ENCODE measurements around the gene PTPRT.

Gene PTPRT

DNA sequence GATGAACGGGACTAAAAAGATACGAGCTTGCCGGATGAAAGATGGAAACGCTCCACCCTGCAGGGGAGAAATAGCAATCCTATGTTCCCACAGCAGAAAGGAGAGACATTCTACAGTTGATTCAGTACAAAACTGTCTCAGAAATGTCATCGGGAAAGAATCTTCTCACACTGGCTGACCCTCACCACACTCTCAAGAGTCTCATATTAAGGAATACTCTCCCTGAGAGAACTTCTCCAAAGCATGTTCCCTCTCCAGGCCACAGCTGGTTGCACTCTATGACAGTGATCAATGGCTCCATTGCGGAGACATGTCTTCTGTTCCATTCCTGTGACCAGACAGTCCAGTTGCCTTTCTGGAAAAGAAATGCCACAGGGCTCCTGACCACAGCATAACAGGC, 813.6 kb downstream of the PTPRT start:
- DNase-seq (ENCODE audit: low read depth): no peak

DNA sequence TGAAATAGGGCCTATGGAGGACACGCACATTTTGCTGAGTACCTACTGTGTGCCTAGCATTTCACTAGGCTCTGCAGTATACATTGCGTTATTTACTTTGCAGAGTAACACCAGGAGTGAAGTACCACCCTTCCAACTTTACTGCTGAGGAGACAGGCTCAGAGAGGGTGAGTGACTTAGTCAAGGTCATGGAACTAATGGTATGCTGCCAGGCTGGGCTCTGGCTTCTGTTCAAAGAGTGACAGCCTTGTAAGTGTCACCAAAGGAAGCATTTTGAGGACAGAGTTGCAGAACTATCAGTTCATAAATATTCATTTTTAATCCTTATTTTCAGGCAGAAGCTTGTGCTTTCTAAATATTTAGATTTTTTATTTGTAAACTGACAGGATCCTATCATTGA, 816.7 kb downstream of the PTPRT start:
- no peak for DNase-seq (ENCODE audit: low read depth)

DNA sequence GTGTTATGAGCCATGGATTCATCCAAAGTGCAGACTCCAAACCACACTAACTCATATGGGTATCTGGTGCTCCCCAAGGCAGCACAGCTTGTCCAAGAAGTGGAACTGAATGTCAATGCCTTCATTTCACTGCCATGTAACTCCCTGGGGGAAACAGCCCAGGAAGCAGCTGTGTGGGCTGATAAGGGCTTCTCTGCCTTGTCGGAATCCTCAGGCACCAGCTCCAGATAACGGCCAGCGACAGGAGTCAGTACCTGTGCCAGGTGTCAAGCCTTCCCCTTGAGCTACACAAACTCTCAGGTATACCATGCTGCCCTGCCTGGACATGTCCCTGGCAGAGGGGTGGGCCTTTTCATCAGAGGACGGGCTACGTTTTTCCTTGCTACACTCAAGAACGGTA, 819.6 kb downstream of the PTPRT start:
- no peak for DNase-seq (ENCODE audit: low read depth)

DNA sequence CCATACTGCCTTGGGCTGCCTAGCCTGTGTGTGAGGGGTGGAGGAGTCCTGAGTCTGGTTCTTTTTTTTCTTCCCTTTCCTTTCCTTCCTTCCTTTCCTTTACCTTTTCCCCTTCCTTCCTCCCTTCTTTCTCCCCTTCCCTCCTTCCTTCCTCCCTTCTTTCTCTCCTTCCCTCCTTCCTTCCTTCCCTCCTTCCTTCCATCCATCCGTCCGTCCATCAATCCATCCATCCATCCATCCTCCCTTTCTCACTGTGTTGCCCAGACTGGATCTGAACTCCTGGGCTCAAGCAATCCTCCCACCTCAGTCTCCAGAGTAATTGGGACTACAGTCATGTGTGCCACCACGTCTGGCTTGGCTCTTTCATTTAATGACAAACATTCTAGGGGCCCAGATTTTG, 820.8 kb downstream of the PTPRT start:
- no peak for DNase-seq (ENCODE audit: low read depth)

DNA sequence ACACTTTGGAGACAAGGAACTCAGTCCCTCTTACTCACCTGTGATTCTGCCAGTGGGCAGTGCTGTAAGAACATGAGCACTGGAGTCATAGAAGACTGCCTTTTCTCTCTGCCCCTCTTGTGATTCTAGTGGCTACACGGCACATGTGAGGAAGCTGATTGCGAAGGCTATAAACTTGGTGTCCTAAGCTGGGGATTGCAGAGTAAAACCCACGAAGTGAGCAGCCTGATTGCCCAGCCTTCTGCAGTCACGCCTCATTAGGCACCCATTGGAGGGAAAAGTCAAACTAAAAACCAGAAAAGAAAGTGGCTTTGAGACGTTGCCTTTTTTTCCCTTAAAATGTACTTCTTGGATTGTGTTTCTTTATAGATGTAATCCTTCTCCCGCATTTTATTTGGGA, 823.1 kb downstream of the PTPRT start:
- no peak for DNase-seq (ENCODE audit: low read depth)

DNA sequence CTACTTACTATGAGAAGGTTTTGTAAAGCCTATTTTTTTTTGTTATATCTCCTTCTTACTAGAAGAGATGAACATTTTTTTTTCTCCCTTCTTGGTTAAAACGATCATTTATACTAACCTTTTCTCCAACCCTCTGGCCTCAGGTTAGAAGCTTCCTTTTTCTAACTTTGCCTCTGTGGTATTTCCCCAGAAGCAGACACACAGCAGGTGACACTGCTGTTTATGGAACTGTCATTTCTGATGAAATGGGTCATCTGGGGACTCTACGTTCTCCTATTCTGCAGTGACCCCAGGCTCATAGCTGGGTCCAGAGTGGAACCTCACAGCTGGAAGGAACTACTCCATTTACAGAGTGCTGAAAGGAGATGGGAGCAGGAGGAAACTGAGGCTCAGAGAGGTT, 825.3 kb downstream of the PTPRT start:
- DNase-seq (ENCODE audit: low read depth): no peak

DNA sequence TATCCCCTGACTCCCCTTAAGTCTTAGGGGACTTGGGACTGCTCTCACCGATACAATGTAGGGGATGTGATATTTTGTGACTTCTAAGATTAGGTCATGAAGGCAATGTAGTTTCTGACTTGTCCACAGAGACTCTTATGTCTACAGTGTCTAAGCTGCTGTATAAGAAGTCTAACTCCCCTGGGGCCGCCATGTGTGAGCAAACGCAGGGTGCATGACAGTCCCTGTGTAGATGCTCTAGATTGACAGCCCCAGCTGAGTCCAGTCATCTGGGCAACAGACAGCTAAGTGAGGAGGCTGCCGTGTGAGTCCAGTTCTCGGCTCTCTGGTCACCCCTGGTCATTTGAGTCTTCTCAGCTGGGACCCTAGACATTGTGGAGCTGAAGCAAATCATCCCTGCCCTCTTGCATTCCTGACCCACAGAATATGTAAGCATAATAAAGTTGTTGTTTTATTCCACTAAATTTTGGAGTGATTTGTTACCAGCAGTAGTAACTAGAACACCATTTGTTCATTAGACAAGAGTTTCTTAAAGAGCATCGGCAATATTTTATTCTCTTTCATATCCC, 828.2 kb downstream of the PTPRT start:
- no peak for DNase-seq (ENCODE audit: low read depth)

DNA sequence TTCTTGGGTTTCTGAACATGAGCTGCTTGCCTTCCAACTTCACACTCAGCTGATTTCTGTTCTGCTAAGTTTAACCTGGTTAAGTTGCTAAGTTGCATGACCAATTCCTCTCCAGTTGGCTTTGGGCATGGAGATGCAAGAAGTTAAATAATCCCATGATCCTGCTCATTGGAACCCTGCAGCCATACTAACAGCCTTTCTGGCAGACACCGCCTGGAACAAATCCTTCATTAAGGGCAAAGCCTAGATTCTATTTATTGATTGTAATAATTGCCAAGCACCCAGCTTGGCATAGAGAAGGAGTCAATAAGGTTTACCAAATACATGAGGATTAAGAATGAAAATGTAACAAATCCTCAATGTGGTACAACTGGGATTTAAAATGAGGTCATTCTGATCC, 829.1 kb downstream of the PTPRT start:
- DNase-seq (ENCODE audit: low read depth): no peak

DNA sequence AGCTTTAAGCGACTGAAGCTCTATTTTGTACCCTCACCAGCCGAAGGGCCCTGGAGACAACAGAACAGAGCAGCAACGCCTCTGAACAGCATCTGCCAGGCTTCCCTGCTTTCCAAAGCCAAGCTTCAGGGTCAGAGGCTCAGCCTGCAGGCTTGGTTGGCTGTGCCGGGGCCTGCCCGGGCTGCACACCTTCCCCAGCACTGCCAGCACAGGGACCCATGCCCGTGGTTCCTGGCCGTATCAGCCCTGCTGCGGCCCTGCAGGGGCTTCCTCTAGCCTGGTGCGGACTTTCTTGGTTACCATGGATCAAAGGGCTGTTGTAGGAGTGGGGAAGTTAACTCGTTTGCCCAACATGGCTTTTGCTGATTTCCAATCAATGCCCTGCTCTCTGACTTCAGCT, 830.1 kb downstream of the PTPRT start:
- DNase-seq (ENCODE audit: low read depth): no peak

DNA sequence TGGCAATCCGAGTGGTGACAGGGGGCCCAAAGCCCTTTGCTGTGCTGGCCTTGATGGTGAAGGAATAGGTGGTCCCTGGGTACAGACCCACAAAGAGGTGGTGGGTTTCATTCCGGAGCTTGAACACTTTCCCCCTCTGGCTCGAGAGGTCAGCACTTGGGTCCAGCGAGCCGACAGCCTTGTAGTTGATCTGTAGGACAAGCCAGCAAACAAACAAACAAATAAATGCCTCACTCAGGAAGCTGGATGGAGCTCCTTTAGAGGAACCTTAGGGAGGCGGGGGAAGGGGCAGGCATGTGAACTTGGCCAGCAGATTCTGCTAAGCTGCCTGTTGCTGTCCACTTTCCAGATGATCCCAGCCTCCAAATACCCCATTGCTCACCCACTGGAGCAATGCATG, 837.6 kb downstream of the PTPRT start:
- no peak for DNase-seq (ENCODE audit: low read depth)

DNA sequence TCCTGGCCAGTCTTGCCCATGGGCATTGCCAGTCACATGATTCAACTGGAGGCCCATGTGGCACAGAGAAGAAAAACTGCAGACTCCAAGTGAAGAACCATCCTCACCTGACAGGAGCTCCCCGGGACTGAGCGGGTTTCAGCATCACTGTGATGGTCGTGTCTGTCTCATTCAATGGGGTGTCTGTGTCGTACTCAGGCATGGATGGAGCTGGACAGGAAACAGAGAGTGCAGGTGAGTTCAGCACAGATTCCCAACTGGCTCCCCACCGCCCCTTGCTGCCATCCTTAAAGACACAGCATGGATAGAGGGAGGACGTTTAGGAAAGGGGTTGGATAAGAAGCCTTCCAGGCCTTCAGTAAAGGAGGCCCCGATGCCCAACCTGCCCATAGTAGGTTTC, 839.2 kb downstream of the PTPRT start:
- no peak for DNase-seq (ENCODE audit: low read depth)

DNA sequence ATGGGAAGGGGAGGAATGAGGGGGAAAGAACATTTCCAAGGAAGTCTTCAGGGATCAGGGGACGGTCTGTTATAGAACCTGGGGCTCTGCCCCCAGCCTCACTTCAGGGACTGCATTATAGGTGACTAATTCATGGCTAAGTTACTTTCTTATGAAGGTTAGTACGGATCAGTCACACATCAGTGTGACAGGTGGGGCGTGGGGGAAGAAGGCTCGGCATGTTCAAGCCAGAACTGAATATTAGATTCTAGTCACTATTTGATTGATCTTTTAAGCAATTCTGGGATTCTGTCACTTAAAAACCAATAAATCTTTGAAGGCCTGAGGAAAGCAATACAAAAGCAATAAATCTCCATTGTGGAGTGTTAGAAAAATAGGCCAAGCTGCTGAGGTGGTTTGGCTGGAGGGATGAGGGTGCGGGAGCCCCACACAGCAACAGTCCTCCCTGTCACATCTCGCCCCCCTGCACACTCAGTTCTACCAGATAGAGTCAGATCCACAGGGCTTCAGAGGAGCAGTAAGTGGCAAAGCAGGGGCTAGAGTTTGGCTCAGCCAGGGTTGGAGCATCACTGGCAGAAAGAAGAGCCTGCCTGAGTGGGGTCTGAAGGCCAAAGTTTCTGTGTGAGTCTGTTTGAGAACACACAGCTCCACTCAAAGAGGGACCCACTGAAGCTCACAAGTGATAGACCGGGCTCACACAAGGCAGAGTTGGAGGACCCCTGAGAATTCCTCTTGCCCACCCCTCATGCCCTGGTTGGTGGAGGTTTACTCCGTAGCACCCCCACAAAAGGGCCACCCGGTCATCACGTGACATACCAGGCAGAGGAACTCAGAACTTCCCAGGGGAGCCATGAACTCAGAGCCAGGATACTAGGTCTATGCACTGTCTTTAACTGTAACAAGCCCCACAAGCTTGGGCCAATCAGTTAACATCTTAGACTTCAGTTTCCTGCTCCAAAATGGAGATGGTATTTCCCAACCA, 843.2 kb downstream of the PTPRT start:
- no peak for DNase-seq (ENCODE audit: low read depth)

DNA sequence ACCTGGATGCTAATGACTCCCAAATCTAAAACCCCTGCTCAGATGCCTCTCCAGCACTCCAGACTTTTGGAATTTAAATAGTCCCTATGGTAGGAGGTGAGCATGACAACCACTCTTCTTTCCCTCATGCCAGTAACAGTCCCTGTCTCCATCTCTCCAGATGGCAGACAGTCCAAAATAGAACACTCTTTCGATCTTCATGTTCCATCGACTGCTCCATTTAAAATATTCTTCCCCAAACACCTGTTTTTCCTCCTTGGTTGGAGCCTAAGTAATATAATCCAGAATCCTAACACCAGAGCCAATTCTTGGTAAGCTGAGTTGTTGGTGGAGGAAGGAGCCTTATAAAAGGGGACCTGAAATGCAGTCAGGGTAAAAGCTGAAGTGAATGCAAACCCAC, 848.1 kb downstream of the PTPRT start:
- DNase-seq (ENCODE audit: low read depth): no peak

DNA sequence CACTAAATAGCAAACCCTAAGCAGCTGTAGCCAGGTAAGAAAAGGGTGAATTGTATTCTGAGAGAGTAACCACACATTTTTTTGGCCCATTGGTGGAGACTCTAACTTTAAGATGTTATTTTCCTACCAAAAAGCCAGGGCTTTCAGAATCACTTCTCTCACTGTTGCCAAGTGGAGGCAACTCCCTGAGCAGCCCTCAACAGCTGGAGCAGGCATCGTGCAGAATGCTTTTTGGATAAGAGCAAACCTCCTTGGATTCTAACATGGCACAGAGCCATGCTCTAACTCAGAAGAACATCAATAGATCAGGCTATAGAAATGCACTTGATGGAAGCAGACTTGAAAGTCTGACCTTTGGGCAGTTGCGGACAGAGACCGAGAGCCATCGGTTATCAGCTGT, 849.3 kb downstream of the PTPRT start:
- no peak for DNase-seq (ENCODE audit: low read depth)

DNA sequence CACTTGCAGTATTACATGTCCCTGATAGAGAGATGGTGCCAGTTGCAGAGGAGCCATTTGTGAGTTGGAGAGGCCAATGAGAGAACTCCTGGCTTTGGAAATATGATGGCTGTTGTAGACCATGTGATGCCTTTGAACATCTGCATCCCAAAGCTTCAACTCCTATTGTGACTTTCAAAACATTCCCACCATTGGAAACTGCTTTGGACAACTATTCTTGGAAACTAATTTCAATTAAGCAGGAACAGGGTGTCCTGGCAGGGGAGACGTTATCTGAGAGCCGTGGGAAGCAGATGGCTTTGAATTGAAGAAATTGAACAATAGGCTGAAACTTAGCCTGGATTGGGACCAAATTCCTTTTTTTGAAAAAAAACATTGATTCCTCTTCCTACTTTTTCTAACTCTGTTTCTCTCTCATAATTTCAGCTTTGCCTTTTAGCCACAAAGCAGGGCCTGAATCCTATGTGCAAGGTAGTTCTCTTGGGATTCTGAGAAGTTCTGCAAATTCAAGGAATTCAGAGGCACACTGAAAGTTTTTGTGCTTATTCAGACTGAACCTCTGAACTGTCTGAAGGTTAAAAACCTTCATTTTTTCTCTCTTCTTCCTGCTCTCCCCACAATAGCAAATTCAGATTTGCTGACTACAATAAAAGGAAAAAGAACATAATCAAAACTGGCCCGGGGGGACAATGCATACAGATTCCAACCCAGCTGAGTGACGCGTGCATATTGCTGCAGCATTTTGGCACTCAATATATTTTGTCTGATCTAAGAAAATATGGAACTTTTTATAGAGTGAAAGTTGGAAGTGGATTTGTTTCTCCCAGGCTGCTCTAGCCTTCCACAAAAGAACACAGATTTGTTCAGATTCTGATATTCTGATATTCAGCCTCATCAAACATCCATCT, 851.2 kb downstream of the PTPRT start:
- no peak for DNase-seq (ENCODE audit: low read depth)

DNA sequence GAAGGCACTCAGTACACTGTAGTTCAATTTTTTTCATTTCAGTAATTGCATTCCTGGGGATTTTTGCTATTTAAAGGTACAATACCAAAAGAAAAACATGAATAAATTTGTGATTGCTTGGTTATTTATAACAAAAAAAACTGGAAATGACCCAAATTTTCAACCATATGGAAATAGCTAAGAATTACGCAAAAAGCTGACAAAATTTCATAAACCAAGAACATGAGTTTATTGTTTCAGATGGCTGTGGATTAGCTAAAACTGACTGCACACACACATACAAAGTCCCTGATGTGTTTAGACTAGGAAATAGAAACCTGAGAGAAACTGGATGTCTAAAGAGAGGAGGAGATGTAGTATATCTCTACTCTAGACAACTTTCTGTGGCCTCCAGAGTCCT, 853.1 kb downstream of the PTPRT start:
- DNase-seq (ENCODE audit: low read depth): no peak

DNA sequence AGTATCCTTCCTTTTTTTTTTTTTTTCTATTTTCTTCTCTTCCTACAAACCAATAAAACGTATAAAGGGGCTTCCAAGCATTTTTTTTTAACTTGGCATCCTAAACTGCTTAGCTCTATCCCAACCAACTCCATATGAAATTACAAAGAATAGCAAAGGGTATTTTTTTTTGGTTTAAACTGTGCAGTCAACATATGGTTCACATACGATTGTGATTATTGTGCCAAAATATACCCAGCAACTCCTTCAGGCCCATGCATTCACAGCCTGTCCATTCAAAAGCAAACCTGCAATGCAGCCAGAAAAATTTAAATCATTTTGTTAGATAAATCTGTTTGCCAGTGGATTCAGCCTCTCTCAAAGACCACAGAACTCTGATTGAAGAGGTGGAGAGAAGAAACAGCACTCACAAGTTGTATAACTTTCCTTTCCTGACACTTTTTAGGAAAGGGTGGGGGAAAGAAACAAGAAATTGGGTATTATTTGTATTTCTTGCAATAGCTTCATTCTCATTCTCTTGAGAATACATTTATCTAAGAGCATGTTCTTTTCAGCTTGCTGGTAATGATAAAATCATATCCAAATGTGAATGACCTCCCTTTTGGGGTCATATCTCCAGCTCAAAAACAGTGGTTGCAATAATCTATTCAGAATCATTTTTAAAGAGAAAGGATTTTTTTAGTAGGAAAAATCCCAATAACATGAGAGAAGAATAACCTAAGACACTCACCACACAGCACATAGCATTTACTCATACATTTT, 870.3 kb downstream of the PTPRT start:
- no peak for DNase-seq (ENCODE audit: low read depth)

DNA sequence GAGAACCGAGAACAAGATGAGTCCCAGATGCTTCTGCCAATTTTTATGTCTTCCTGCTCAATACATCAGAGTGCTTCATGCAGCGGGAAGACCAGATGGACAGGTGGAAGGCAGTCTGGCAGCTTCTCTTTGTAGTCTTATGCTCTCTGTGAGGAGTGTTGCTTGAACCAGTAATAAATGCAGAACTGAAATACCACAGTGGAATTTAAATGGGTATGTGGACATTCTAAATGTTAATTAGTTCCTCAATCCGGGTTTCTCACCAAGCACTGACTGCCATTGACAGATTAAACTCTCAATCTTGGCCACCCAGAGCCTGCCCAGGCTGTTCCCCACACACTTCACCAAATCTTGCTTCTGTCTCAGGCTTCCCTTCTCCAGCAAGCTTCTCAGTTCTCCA, 876.0 kb downstream of the PTPRT start:
- no peak for DNase-seq (ENCODE audit: low read depth)

DNA sequence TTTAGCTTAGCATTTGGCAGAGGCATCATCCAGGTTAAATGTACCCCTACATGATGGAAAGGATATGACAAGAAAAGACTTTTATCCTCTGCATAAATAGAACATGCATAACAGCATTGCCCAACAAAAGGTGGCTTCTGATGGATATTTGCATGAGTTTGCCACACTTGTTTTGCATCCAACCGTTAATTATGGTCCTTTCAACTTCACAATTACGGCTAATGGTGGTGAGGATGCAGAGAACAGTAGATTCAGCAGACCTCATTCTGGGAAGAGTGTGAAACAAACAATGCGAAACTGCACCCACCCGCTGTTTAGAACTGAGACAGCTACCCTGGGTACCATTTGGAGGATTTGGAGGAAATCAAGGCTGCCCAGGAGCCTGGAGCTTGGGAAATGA, 880.7 kb downstream of the PTPRT start:
- DNase-seq (ENCODE audit: low read depth): no peak

DNA sequence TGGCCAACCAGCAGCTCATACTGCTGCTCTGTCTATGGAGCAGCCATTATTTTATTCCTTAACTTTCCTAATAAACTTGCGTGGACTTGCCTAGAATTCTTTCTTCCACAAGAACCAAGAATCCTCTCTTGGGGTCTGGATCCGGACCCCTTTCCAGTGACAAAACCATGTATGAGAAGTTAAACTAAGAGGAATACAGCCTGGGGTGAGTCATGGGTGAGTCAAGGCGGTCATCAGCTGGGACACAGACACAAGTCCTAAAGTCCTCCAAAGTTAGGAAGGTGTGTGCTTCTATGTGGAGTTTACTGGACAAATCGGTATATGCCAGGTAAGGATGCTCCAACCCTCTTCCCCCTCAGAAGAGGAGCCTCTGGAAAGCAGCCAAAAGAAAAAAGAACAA, 881.5 kb downstream of the PTPRT start:
- no peak for DNase-seq (ENCODE audit: low read depth)

DNA sequence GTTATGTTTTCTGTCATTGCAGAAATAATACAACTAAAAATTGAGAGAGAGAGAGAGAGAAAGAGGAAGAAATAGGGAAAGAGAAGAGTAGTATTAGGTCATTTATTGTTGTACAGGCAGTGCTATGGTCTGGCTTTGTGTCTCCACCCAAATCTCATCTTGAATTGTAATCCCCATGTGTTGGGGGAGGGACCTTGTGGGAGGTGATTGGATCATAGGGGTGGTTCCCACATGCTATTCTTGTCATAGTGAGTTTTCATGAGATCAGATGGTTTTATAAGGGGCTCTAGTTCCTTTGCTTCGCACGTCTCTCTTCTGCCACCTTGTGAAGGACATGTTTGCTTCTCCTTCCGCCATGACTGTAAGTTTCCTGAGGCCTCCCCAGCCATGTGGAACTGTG, 894.1 kb downstream of the PTPRT start:
- DNase-seq (ENCODE audit: low read depth): no peak

DNA sequence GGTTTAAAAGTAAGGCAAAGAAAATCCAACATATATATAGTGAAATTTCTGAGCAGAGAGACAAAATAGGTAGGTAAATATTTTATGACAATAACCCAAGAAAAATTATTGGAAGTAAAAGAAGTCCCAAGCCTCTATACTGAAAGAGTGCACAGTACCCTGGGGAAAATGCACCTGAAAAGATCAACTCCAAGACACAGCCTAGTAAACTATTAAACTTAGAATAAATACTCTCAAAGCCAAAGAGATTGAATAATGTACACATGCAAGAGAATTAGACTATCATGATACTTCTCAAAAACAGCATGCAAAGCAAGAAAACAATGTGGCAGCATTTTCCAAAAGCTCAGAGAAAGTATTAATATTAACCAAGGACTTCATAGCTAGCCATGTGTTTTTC, 894.7 kb downstream of the PTPRT start:
- no peak for DNase-seq (ENCODE audit: low read depth)
